GM12891 (cell line): ENCODE measurements around the gene ART3.

Experiments used
- DNase-seq: peaks from one replicate; pipeline ENCODE4 v3.0.0; 2011; ENCODE audit warnings: low spot score; ENCODE audit not compliant: insufficient read length
- FAIRE-seq: peaks from 2 replicates; lab custom pipeline; 2011; peaks lifted over from hg19 to GRCh38; lab: Jason Lieb, UNC
- PAX5 ChIP-seq: IDR thresholded peaks from 2 replicates; pipeline ENCODE4 v1.6.1; 2011; ENCODE audit warnings: low read length, moderate library complexity, mild to moderate bottlenecking; ENCODE audit not compliant: insufficient read depth, severe bottlenecking
- POLR2A ChIP-seq: IDR thresholded peaks from 2 replicates; pipeline ENCODE4 v1.6.1; 2011; ENCODE audit warnings: low read depth, low read length, control low read depth
- POLR2AphosphoS5 ChIP-seq: IDR thresholded peaks from 2 replicates; pipeline ENCODE4 v1.6.1; 2011; ENCODE audit warnings: low read depth, low read length, control low read depth
- POU2F2 ChIP-seq: IDR thresholded peaks from 2 replicates; pipeline ENCODE4 v1.6.1; 2011; ENCODE audit warnings: low read depth, mild to moderate bottlenecking, control low read depth, low read length, moderate library complexity
- SPI1 ChIP-seq: IDR thresholded peaks from 2 replicates; pipeline ENCODE4 v1.6.1; 2011; ENCODE audit warnings: low read depth, low read length, control low read depth
- TAF1 ChIP-seq: IDR thresholded peaks from 2 replicates; pipeline ENCODE4 v1.6.1; 2011; ENCODE audit warnings: low read depth, low read length, control low read depth

Gene ART3

GRCh38 chr4:76141241-76141640 is 66.7 kb downstream of the ART3 start:
- FAIRE-seq (no peak), DNase-seq (no peak)
- no peak for TF ChIP-seq POU2F2
- no peak for TF ChIP-seq PAX5
- TF ChIP-seq SPI1: no peak
- TF ChIP-seq POLR2AphosphoS5: no peak
- TF ChIP-seq TAF1: no peak
- TF ChIP-seq POLR2A: no peak

- TF ChIP-seq PAX5: no peak
- TF ChIP-seq TAF1: no peak
- no peak for TF ChIP-seq POLR2AphosphoS5
- no peak for TF ChIP-seq SPI1
- TF ChIP-seq POLR2A: no peak
- no peak for TF ChIP-seq POU2F2
- DNase-seq (no peak), FAIRE-seq (no peak)
These were observed 70.0 kb downstream of the ART3 start for GRCh38 chr4:76144546-76144945.

- FAIRE-seq (peak; percentile 38), DNase-seq (peak; percentile 32)
- no peak for TF ChIP-seq POLR2A
- TF ChIP-seq POLR2AphosphoS5: no peak
- no peak for TF ChIP-seq PAX5
- TF ChIP-seq POU2F2: no peak
- no peak for TF ChIP-seq TAF1
- no peak for TF ChIP-seq SPI1
These were observed 73.1 kb downstream of the ART3 start for GRCh38 chr4:76147454-76148141.

- FAIRE-seq: peak; percentile 99
- DNase-seq: peak; percentile 82
- peak; percentile 82 for TF ChIP-seq POLR2A
- TF ChIP-seq POLR2AphosphoS5: peak; percentile 92
- peak; percentile 97 for TF ChIP-seq TAF1
- peak; percentile 71; the same call in 1 of the 2 replicates for TF ChIP-seq POU2F2
- no peak for TF ChIP-seq PAX5
- TF ChIP-seq SPI1: no peak
These were observed 73.8 kb downstream of the ART3 start, which contains the start of gene NUP54 for GRCh38 chr4:76148142-76148865. Gene NUP54, minus strand, starts transcription at chr4:76148397. Its CDS starts 23 bp downstream, at chr4:76148374.

GRCh38 chr4:76153356-76153755 is 78.8 kb downstream of the ART3 start:
- FAIRE-seq (no peak), DNase-seq (no peak)
- TF ChIP-seq PAX5 (no peak), SPI1 (no peak), TAF1 (no peak), POU2F2 (no peak), POLR2A (no peak), POLR2AphosphoS5 (no peak)

- FAIRE-seq: no peak
These were observed 81.5 kb downstream of the ART3 start for GRCh38 chr4:76155979-76156378.

GRCh38 chr4:76156635-76157034 is 82.1 kb downstream of the ART3 start:
- FAIRE-seq (no peak), DNase-seq (no peak)
- TF ChIP-seq POLR2AphosphoS5: no peak
- no peak for TF ChIP-seq SPI1
- no peak for TF ChIP-seq TAF1
- no peak for TF ChIP-seq PAX5
- TF ChIP-seq POU2F2: no peak
- no peak for TF ChIP-seq POLR2A

More at GRCh38 chr4:76155979-76156378, 81.5 kb downstream of the ART3 start:
- no peak for DNase-seq
- TF ChIP-seq TAF1: no peak

GRCh38 chr4:76160355-76160754 is 85.8 kb downstream of the ART3 start:
- FAIRE-seq (no peak), DNase-seq (no peak)
- no peak for TF ChIP-seq POLR2AphosphoS5
- TF ChIP-seq TAF1: no peak
- TF ChIP-seq SPI1: no peak
- no peak for TF ChIP-seq POU2F2
- TF ChIP-seq POLR2A: no peak
- no peak for TF ChIP-seq PAX5
